ENCODE data around the gene KREMEN2.

KREMEN2 gene

GRCh38 chr16:3001316-3001715, 37.2 kb downstream of the KREMEN2 start:
- H3K27ac ChIP-seq = no peak overlapping the region
- no peak for TF ChIP-seq CTCF (conservative IDR thresholded peaks at IDR 0.05)

DNA sequence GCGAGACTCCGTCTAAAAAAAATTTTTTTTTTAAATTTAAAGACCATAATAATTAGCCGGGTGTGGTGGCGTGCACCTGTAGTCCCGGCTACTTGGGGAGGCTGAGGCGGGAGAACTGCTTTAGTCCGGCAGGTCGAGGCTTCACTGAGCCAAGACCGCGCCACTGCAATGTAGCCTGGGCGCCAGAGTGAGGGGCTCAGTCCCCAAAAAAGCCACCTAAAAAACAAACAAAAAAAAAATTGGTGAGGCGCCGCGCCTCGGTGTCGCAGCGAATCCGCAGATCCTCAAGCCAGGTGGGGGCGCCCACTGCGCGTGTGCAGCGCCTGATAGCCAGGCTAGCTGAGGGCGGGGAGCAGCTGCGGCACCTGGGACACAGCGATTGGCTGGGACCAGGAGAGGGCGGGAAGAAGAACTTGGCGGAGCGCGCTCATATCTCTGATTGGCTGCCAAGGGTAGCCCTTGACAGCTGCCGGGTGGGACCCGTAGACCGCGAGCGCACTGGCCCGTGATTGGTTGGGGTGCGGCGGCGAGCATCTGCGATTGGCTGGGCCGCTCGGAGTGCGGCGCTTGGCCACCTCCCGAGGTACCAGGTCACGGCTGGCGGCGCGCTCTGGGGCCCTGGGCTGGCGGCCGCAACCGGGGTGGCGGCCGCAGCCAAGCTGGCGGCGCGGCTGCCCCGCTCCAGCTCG, 39.7 kb downstream of the KREMEN2 start:
- TF ChIP-seq CTCF (conservative IDR thresholded peaks at IDR 0.05) = peak; percentile 50

DNA sequence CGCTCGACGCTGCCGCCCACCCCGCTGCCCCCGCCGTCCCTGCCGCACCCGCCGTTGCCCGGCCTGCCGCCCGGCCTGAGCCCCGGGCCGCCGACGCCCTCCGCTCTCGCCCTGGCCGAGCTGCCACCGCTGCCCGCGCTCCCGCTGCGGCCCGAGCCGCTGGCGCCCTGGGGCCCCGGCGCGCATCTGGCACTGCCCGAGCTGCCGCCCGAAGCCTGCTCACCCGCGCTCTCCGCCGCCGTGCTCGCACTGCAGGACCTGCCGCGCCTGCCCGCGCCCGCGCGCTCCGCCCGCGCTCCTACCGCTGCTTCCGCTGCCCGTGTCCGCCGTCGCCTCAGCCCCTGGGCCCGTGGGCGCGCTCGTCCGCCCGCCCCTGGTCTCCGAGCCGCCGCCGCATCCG, 40.2 kb downstream of the KREMEN2 start:
- H3K27ac ChIP-seq = peak overlapping the region; percentile 69
- no peak for TF ChIP-seq CTCF (conservative IDR thresholded peaks at IDR 0.05)

More for the DNA sequence above, 39.7 kb downstream of the KREMEN2 start:
- H3K27ac ChIP-seq = peak overlapping the region; percentile 69

DNA sequence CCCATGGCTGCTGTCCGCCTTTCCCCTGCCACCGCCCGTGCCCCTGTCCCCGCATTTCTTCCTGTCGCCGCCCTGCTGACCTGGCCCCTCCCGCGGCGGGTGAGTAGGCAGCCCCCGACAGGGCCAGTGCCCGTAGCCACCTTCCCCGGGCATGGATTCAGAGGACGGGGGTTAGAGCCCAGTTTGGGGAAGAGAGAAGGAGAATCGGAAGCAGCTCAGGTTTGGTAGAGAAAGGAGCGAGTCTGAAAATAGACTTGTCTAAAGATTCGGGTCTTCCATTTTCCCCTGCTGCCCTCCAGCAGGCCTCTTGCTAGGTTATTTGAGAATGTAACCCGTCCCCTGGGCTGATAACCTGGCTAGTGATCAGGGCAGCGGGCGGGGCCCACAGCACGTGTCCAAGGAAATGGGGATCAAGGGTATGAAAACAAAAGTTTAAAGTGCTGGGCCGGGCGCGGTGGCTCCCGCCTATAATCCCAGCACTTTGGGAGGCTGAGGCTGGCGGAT, 40.8 kb downstream of the KREMEN2 start:
- peak overlapping the region; percentile 69 for H3K27ac ChIP-seq
- TF ChIP-seq CTCF (conservative IDR thresholded peaks at IDR 0.05) = no peak

DNA sequence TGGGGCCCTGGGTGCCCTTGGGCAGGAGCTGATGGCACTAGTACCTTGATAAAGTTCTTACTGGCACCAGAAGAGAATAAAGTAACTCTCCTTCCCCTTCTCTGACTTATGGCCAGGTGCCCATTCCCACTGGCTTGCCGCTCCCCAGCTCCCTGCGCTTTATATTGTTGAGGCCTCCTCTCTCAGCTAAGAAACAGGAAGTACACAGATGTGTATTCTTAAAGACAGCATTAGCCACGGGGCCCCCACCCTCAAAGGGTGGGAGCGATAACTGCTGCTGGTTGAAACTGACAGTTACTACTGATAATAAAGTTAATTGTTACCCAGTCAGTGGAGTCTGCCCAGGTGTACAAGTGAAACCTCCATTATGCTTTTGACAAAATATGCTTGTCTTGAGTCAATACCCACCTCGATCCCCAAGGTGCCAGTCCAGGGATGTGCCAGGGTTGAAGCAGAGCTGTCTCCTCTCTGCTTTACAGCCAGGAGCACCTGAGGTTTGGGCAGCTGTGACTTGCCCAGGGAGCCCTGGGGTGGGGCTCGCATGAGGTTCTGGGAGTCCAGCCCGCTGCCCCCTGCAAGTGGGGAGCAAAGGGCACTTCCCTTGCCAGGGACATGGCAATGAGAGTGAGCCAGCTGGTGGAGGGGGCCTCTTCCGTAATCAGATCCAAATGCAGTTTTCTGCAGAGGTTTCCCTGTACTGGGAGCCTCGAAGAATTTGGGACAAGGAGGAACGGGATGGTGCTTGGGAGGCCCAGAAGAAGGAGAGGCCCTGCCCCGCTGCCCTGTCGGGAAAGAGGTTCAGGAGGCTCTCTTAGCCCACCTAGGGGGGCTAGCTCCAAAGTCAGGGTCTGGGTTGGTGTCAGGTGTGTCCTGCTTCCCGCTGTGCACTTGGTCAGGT, 43.2 kb downstream of the KREMEN2 start:
- TF ChIP-seq CTCF (conservative IDR thresholded peaks at IDR 0.05) = no peak
- H3K27ac ChIP-seq = no peak overlapping the region

- H3K27ac ChIP-seq = no peak overlapping the region
- no peak for TF ChIP-seq CTCF (conservative IDR thresholded peaks at IDR 0.05)
These were observed 44.0 kb downstream of the KREMEN2 start for GRCh38 chr16:3007957-3008689.

DNA sequence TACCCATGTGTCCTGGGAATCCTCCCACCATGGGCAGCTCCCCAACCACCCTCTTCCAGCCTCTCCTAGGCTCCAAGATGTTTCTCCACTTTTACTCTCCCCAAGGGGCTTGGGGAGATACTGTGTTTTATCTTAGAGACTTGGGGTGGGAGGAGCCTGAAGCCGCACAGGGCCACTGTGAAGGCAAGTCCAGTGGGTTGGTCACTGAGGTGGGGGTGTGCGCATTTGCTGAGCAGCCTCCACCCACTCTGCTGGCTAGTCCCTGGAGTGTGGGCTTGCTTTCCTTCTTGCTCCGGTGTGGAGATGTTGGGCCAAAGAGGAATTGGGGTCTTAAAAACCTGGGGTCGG, 44.6 kb downstream of the KREMEN2 start:
- TF ChIP-seq CTCF (conservative IDR thresholded peaks at IDR 0.05) = no peak
- no peak overlapping the region for H3K27ac ChIP-seq
